GM18867 (cell line): Measurements from ENCODE around the gene B4GALT2.
A peak's percentile ranks its signal among the peaks of the same experiment; 100 is the strongest.

Experiments used
- ATAC-seq: cut with Tn5 transposase; IDR thresholded peaks from one replicate; pipeline ENCODE4 v1.9.1; 2021; ENCODE audit warnings: mild to moderate bottlenecking, moderate library complexity; ENCODE audit not compliant: unreplicated experiment

The B4GALT2 gene

GRCh38 chr1:44027320-44027719, 48.3 kb downstream of the B4GALT2 start:
- no peak for ATAC-seq

- peak; percentile 11 for ATAC-seq
These were observed 50.4 kb downstream of the B4GALT2 start for GRCh38 chr1:44029260-44029910.

DNA sequence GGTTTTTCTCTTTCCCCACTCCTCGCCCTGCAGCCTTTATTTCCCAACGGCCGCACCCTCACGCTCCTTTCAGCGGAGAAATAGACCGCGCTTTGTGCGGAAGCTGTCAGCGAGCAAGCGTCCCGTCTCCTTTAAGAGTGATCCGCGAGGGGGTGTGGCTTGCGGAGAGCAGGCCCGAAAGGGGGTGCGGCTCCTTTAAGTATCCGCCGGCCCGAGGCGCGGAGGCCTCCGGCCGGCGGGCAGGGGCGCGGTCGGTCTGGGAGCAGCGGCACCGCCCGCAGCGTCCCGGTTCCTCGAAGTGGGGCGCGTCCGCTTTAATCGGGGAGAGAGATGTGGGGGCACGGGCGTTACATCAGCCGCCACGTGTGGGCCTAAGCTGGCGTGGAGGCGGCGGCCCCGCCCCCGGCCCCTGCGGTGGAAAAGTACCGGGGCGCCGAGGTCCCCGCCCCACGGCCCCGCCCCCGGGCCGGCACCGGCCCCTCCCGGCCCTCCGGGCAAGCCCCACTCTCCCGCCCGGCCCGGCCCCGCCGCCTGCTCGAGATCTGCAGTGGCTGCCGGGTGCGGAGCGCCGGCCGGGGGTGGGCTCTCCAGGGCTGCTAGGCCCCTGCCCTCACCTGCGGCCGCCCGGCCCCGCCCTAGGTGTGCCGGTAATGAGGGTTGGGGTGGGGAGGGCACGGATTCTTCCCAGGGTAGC, 51.0 kb downstream of the B4GALT2 start:
- peak; percentile 84 for ATAC-seq

GRCh38 chr1:44030605-44031251, 51.7 kb downstream of the B4GALT2 start:
- peak; percentile 27 for ATAC-seq

GRCh38 chr1:44031252-44032169, 52.5 kb downstream of the B4GALT2 start, which contains the start of gene SLC6A9:
TSS of gene SLC6A9 (minus strand) at chr1:44031462. CDS start at chr1:44024277, 7,185 bp downstream.
- no peak for ATAC-seq

GRCh38 chr1:44032170-44032790, 53.3 kb downstream of the B4GALT2 start:
- no peak for ATAC-seq

DNA sequence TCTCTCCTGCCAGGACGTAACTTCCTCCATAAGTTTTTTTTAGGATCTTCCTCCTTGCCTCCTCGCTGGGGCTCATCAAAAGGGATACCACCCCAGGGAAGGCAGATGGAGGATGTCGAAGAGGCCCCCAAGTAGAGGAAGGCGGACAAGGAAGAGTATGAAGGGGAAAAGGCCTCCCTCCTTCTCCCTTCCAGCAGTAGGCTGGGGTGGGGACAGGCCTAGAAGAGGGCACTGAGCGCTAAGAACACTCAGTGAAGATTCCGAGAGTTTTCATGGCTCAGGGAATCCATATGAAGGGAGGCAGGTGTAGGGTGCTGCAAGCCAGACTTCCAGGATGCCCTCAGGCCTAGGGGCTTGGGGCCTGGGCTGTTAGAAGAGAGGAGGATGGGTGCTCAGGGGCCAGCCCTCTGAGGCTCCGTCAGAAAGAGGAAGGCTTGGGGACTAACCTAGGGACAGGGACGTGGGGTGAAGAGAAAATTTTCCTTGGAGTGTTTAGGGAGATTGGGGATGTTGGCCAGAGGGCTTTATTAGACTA, 54.1 kb downstream of the B4GALT2 start:
- ATAC-seq, result no peak

- no peak for ATAC-seq
These were observed 54.7 kb downstream of the B4GALT2 start for GRCh38 chr1:44033756-44034155.

DNA sequence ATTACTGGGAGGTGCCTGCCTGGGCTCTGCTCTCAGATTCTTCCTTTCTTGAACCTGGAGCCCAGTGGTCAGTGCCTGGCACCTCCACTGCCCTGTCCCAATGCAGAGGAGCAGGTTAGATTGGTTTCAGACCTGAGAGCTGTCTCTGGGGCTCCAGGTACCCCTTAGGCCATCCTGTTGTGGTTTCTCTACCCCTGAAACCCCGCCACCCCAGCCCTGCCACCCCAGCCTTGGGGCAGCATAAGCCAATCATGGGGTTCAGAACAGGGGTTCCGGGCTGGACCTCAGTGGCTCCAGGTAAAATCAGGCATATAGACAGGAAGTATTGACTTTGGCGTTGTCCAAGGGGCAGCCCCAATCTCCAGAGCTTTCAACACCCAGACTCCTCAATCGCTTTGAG, 55.4 kb downstream of the B4GALT2 start:
- ATAC-seq, result no peak

GRCh38 chr1:44034976-44035716, 56.1 kb downstream of the B4GALT2 start:
- ATAC-seq, result no peak

GRCh38 chr1:44035726-44036408, 56.9 kb downstream of the B4GALT2 start:
- ATAC-seq, result no peak

DNA sequence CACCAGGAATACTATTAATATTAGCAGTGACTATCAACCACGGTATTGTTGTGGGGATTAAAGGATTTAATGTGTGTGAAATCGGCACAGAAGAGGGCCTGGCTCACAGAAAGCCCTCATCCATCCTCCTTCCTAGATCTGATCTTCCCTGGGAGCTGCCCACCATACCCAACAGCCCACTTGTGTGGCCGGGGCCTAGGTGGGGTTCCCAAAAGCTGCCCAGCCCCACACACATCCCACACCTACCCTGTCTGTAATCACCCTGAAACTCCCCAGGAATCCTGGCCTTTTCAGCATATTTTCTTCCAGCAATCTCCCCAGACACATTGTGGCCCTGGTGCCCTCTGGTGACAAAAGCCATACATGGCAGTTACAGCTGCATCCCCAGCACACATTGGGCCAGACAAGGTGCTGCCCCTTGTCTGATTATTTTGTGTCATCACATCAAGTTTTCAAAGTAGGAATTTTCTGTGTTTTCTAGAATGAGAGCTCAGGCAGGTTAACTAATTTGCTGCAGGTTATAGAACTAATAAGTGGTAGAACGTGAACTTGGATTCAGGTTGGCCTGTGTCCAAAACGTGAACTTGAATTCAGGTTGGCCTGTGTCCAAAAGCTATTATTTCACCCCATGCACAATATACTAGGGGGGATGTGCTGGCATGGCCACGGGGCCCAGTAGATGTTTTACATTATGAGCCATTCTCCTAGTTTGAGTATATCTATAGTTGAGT, 57.6 kb downstream of the B4GALT2 start:
- no peak for ATAC-seq

DNA sequence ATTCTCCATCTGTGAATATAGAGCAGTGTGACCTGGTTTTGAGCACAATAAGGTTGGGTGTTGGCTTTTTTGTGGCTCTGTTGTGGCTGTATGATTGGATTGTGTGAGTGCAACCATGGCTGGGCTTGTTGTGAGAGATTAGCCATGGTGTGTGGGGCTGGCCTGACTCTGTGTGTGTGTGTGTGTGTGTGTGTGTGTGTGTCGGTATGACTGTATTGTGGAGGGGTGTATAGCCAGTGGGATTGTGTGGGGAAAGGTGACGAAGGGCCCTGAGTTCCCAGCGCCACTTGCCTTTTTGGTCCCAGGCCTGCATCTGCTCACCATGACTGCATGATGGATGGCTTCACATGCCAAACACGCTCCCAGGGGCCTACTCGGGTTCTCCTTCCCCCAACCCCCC, 58.1 kb downstream of the B4GALT2 start:
- no peak for ATAC-seq

DNA sequence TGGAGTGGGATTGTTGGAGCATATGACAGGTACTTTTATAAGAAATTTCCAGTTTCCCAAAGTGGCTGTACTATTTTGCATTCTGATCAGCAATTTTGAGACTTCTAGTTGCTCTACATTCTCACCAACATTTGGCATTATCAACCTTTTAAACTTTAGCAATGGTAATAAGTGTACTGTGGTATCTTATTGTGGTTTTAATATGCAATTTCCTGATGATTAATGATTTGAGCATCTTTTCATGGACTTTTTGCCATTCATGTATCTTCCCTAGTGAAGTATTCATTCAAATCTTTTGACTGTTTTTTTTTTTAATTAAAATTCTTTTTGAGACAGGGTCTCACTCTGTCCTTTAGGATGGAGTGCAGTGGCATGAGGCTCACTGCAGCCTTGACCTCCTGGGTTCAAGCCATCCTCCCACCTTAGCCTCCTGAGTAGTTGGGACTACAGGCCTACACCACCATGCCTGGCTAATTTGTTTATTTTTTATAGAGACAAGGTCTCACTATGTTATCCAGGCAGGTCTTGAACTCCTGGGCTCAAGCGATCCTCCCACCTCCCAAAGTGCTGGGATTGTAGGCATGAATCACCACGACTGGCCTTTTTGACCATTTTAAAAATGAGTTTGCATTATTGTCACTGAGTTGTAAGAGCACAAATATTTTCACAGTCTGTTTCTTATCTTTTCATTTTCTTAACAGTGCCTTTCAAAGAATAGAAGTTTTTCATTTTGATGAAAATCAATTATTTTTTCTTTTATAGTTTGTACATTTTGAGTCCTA, 60.1 kb downstream of the B4GALT2 start:
- ATAC-seq, result no peak

GRCh38 chr1:44040418-44040817, 61.4 kb downstream of the B4GALT2 start:
- no peak for ATAC-seq
